ENCODE measurements around the gene BBX. TPM values are rescaled to one million over a fixed set of nuclear protein-coding genes. Genes with fewer than 3 reads are reported as not detected.

The BBX gene
- total RNA-seq, 1 experiment from 2014 or later = 45.0 TPM

- ATAC-seq (no peak), DNase-seq (ENCODE audit: low spot score) (no peak)
- H3K27ac Mint-ChIP-seq = no peak overlapping the region
- TF ChIP-seq ZBTB21 (CRISPR knock-in tag; IDR thresholded peaks at IDR 0.05; ENCODE audit: borderline replicate concordance) = no peak
- no peak for TF ChIP-seq NFE2L1 (CRISPR knock-in tag; IDR thresholded peaks at IDR 0.05)
- no peak for TF ChIP-seq AR (CRISPR knock-in tag; IDR thresholded peaks at IDR 0.05)
- TF ChIP-seq, protein P1, sequence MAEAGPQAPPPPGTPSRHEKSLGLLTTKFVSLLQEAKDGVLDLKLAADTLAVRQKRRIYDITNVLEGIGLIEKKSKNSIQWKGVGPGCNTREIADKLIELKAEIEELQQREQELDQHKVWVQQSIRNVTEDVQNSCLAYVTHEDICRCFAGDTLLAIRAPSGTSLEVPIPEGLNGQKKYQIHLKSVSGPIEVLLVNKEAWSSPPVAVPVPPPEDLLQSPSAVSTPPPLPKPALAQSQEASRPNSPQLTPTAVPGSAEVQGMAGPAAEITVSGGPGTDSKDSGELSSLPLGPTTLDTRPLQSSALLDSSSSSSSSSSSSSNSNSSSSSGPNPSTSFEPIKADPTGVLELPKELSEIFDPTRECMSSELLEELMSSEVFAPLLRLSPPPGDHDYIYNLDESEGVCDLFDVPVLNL (CRISPR knock-in tag; IDR thresholded peaks at IDR 0.05; ENCODE audit: borderline replicate concordance, low read depth) = no peak
- no peak for TF ChIP-seq AFF4 (CRISPR knock-in tag; IDR thresholded peaks at IDR 0.05; ENCODE audit: borderline replicate concordance)
- TF ChIP-seq NR3C1 (CRISPR knock-in tag; conservative IDR thresholded peaks at IDR 0.05; ENCODE audit: low read depth) = no peak
- TF ChIP-seq PREB (CRISPR knock-in tag; IDR thresholded peaks at IDR 0.05; ENCODE audit: borderline replicate concordance) = no peak
- no peak for TF ChIP-seq NFATC4 (CRISPR knock-in tag; IDR thresholded peaks at IDR 0.05)
- TF ChIP-seq TEAD4 (CRISPR knock-in tag; IDR thresholded peaks at IDR 0.05) = no peak
- TF ChIP-seq, protein P2, sequence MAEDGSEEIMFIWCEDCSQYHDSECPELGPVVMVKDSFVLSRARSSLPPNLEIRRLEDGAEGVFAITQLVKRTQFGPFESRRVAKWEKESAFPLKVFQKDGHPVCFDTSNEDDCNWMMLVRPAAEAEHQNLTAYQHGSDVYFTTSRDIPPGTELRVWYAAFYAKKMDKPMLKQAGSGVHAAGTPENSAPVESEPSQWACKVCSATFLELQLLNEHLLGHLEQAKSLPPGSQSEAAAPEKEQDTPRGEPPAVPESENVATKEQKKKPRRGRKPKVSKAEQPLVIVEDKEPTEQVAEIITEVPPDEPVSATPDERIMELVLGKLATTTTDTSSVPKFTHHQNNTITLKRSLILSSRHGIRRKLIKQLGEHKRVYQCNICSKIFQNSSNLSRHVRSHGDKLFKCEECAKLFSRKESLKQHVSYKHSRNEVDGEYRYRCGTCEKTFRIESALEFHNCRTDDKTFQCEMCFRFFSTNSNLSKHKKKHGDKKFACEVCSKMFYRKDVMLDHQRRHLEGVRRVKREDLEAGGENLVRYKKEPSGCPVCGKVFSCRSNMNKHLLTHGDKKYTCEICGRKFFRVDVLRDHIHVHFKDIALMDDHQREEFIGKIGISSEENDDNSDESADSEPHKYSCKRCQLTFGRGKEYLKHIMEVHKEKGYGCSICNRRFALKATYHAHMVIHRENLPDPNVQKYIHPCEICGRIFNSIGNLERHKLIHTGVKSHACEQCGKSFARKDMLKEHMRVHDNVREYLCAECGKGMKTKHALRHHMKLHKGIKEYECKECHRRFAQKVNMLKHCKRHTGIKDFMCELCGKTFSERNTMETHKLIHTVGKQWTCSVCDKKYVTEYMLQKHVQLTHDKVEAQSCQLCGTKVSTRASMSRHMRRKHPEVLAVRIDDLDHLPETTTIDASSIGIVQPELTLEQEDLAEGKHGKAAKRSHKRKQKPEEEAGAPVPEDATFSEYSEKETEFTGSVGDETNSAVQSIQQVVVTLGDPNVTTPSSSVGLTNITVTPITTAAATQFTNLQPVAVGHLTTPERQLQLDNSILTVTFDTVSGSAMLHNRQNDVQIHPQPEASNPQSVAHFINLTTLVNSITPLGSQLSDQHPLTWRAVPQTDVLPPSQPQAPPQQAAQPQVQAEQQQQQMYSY (CRISPR knock-in tag; IDR thresholded peaks at IDR 0.05) = no peak
- TF ChIP-seq ZNF138 (CRISPR knock-in tag; conservative IDR thresholded peaks at IDR 0.05) = no peak
- no peak for TF ChIP-seq SMAD3 (CRISPR knock-in tag; IDR thresholded peaks at IDR 0.05; ENCODE audit: borderline replicate concordance)
- no peak for TF ChIP-seq ZBTB43 (CRISPR knock-in tag; IDR thresholded peaks at IDR 0.05)
- no peak for TF ChIP-seq ZNF317 (CRISPR knock-in tag; IDR thresholded peaks at IDR 0.05; ENCODE audit: borderline replicate concordance, low read depth)
- ChIA-PET POLR2A (no interaction called here), CTCF (interaction anchor here (0.6 kb wide), 1 partner anchor 921 kb away, joined by 3 read pairs; no protein-coding TSS in a partner anchor)
- H3K9me3 Mint-ChIP-seq = no peaks in the 10 kb centered on the region
- peaks cover 19% of the 10 kb centered on the region for H3K36me3 Mint-ChIP-seq
- peaks cover 10% of the 10 kb centered on the region for H3K4me1 Mint-ChIP-seq
- no peaks in the 10 kb centered on the region for H3K27me3 Mint-ChIP-seq (ENCODE audit: low read depth)
- H3K4me3 Mint-ChIP-seq = no peak overlapping the region
These were observed 275.6 kb downstream of the BBX start for GRCh38 chr3:107798381-107798780.

All from WTC11 (cell line).